ENCODE measurements around the gene BRK1.

DNA sequence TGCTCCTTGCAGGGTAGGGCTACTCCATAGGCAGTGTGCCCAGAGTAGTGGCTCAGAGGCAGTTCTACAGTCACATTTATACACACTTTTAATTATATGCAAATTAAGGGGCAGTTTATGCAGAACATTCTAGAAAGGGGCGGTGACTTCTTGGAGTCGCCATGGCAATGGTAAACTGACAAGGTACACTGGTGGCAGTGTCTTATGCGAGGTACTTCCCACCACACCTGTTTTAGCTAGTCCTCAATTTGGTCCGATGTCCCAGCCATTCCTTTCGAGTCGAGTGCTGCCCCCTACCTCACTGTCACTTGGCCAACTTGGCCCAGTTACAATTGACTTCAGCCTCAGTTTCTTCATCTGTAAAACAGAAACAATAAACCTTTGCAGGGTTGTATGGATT is 45.5 kb downstream of the BRK1 start:
- TF ChIP-seq STAT3 (IDR thresholded peaks at IDR 0.05; ENCODE audit: low read depth, low read length) (no peak), CEBPB (IDR thresholded peaks at IDR 0.05; ENCODE audit: borderline replicate concordance in 1 of 2, low read depth in 2 of 2, low read length in 2 of 2) (no peak), ZNF274 (IDR thresholded peaks at IDR 0.05; ENCODE audit: insufficient read depth, insufficient read length) (no peak), NFIC (IDR thresholded peaks at IDR 0.05; ENCODE audit: low read depth, low read length) (no peak)
- TF ChIP-seq, protein P1, sequence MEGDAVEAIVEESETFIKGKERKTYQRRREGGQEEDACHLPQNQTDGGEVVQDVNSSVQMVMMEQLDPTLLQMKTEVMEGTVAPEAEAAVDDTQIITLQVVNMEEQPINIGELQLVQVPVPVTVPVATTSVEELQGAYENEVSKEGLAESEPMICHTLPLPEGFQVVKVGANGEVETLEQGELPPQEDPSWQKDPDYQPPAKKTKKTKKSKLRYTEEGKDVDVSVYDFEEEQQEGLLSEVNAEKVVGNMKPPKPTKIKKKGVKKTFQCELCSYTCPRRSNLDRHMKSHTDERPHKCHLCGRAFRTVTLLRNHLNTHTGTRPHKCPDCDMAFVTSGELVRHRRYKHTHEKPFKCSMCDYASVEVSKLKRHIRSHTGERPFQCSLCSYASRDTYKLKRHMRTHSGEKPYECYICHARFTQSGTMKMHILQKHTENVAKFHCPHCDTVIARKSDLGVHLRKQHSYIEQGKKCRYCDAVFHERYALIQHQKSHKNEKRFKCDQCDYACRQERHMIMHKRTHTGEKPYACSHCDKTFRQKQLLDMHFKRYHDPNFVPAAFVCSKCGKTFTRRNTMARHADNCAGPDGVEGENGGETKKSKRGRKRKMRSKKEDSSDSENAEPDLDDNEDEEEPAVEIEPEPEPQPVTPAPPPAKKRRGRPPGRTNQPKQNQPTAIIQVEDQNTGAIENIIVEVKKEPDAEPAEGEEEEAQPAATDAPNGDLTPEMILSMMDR (IDR thresholded peaks at IDR 0.05 in 2 of 3, conservative IDR thresholded peaks at IDR 0.05 in 1 of 3; ENCODE audit: control insufficient read depth in 2 of 3, extremely low read depth in 1 of 3, insufficient read depth in 1 of 3, low read depth in 3 of 3, low read length in 3 of 3): no peak

Measured in GM12878 (cell line).